Activated CD8-positive, alpha-beta T cell treated with anti-CD3 and anti-CD28 coated beads for 36 hours (primary cell): ENCODE data around the gene DDX47. TPM values are rescaled to one million over a fixed set of nuclear protein-coding genes. Genes with fewer than 3 reads are reported as not detected.

Experiments
- ATAC-seq: fragments of 200-7000 bp; cut with Tn5 transposase; one replicate; pipeline ENCODE4 v1.10.0; 2021; ENCODE audit warnings: mild to moderate bottlenecking, moderate library complexity
- CTCF ChIA-PET: fragments of 350-600 bp; sonication (Branson Sonifier 250); formaldehyde crosslinking; loops from one replicate; lab custom pipeline; 2021; ENCODE audit warnings: antibody characterized with exemption; lab: Charles Lee
- POLR2A ChIA-PET: fragments of 350-600 bp; sonication (Branson Sonifier 250); formaldehyde crosslinking; loops from one replicate; lab custom pipeline; 2021; ENCODE audit warnings: antibody characterized with exemption; lab: Charles Lee
- DNase-seq: peaks from one replicate; pipeline ENCODE4 v3.0.0-alpha.2; 2020
- H3K27ac Mint-ChIP-seq: one replicate; pipeline ENCODE4 v1.8.0; 2021; ENCODE audit warnings: mild to moderate bottlenecking, mixed read lengths
- H3K27me3 Mint-ChIP-seq: one replicate; pipeline ENCODE4 v1.8.0; 2021; ENCODE audit warnings: mixed read lengths
- H3K36me3 Mint-ChIP-seq: one replicate; pipeline ENCODE4 v1.8.0; 2021; ENCODE audit warnings: low read depth, mixed read lengths
- H3K4me1 Mint-ChIP-seq: one replicate; pipeline ENCODE4 v1.8.0; 2021; ENCODE audit warnings: low read depth, mixed read lengths
- H3K4me3 Mint-ChIP-seq: one replicate; pipeline ENCODE4 v1.8.0; 2021; ENCODE audit warnings: mild to moderate bottlenecking, moderate library complexity, mixed read lengths
- H3K9me3 Mint-ChIP-seq: one replicate; pipeline ENCODE4 v1.8.0; 2021; ENCODE audit warnings: mixed read lengths
- CTCF ChIP-seq: fragments of 200-600 bp; IDR thresholded peaks from one replicate; pipeline ENCODE4 v1.8.0; 2022; ENCODE audit warnings: antibody characterized with exemption, mild to moderate bottlenecking
- intact Hi-C: fragments of 100-400 bp; cut with micrococcal nuclease; formaldehyde crosslinking; loops from one replicate; pipeline ENCODE4 v1.10.0; 2022
- total RNA-seq, 2 experiments: library from RNA; stranded (reverse); gene quantifications; one replicate each; pipeline ENCODE4 v1.2.3, GENCODE V29; 2021

The DDX47 gene
- total RNA-seq, 2 experiments from 2014 or later, result 86.0 to 96.9 TPM

DNA sequence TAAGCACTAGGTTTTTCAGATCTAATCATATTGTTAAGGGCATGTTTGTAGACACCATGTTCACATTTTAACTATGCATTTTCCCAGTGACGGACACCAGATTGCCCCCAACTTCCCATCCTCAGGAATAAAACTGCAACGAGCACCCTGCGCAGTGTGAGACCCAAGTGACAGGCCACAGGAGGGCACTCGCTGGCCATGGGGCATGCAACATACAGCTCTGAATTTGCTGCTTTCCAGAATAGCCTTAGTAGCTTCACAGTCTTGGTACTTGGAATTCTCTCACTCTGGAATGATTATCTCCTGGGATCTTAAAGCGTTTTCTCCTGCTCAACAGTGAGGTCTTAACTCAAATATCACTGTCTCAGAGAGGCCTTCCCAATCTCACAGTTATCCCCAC lies 972 bp upstream of the DDX47 start:
- ATAC-seq, result no peak
- intact Hi-C loops, result no loop called here
- Mint-ChIP-seq H3K4me1 (peaks cover 59% of the 10 kb centered on the region), H3K27ac (no peak overlapping the region), H3K4me3 (no peak overlapping the region), H3K36me3 (peaks cover 36% of the 10 kb centered on the region), H3K9me3 (no peaks in the 10 kb centered on the region), H3K27me3 (no peaks in the 10 kb centered on the region)
- POLR2A ChIA-PET, result no interaction called here
- CTCF ChIA-PET, result interaction anchor here (0.8 to 6.9 kb wide), 5 partner anchors 9 to 75 kb away, joined by 3 to 72 read pairs (median 16); no protein-coding TSS in a partner anchor
- no peak for TF ChIP-seq CTCF
- no peak for DNase-seq

GRCh38 chr12:12812618-12813119 lies 477 bp upstream of the DDX47 start:
- Mint-ChIP-seq H3K27ac (peak overlapping the region; percentile 93), H3K4me3 (no peak overlapping the region), H3K27me3 (no peaks in the 10 kb centered on the region), H3K9me3 (no peaks in the 10 kb centered on the region), H3K4me1 (peaks cover 59% of the 10 kb centered on the region), H3K36me3 (peaks cover 38% of the 10 kb centered on the region)
- intact Hi-C loops, result no loop called here
- POLR2A ChIA-PET, result interaction anchor here (1.0 to 1.4 kb wide), 4 partner anchors 15 to 25 kb away, joined by 3 to 5 read pairs (median 4); no protein-coding TSS in a partner anchor
- CTCF ChIA-PET, result interaction anchor here (0.8 to 6.9 kb wide), 6 partner anchors 10 to 76 kb away, joined by 3 to 72 read pairs (median 12); no protein-coding TSS in a partner anchor
- DNase-seq (no peak), ATAC-seq (peak; percentile 2)
- no peak for TF ChIP-seq CTCF

DNA sequence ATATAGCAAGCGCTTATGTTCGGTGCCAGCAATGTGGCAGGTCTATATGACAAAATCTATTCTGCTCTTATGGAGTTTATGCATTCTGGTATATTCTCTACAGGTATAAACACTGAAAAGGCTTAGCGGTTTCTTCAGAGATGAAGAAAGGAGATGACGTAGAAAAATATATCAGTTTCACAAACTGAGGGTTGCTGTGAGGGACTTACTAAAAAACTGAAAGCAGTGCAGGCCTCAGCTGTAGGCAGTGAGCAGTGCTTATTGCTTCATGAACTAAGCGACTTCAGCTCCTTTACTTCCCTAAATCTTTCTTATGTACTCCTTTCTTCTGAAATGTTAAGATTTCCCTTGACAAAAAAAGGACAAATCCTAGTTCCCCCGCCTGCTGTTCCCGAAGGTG lies 4.5 kb downstream of the DDX47 start:
- DNase-seq (no peak), ATAC-seq (no peak)
- ChIA-PET POLR2A (interaction anchor here (0.9 kb wide), 1 partner anchor 30 kb away, joined by 3 read pairs; no protein-coding TSS in a partner anchor), CTCF (interaction anchor here (1.2 kb wide), 2 partner anchors 9 to 28 kb away, joined by 3 read pairs; no protein-coding TSS in a partner anchor)
- peaks cover 71% of the 10 kb centered on the region for H3K4me1 Mint-ChIP-seq
- H3K4me3 Mint-ChIP-seq, result no peak overlapping the region
- TF ChIP-seq CTCF, result no peak
- no peak overlapping the region for H3K27ac Mint-ChIP-seq
- H3K9me3 Mint-ChIP-seq, result no peaks in the 10 kb centered on the region
- intact Hi-C loops, result no loop called here
- H3K27me3 Mint-ChIP-seq, result no peaks in the 10 kb centered on the region
- peaks cover 67% of the 10 kb centered on the region for H3K36me3 Mint-ChIP-seq

- no peaks in the 10 kb centered on the region for H3K9me3 Mint-ChIP-seq
- CTCF ChIA-PET, result interaction anchor here (1.0 to 1.2 kb wide), 2 partner anchors 18 to 29 kb away, joined by 3 to 4 read pairs; no protein-coding TSS in a partner anchor
Measured at GRCh38 chr12:12818701-12819100, 5.6 kb downstream of the DDX47 start.

More at GRCh38 chr12:12818701-12819100, 5.6 kb downstream of the DDX47 start:
- no peak for ATAC-seq
- Mint-ChIP-seq H3K27me3 (no peaks in the 10 kb centered on the region), H3K36me3 (peaks cover 70% of the 10 kb centered on the region), H3K4me3 (no peak overlapping the region), H3K27ac (peak overlapping the region; percentile 68), H3K4me1 (peaks cover 66% of the 10 kb centered on the region)
- TF ChIP-seq CTCF, result no peak
- POLR2A ChIA-PET, result no interaction called here
- DNase-seq, result no peak
- intact Hi-C loops, result no loop called here
